OCI-M2 (cell line): ENCODE measurements around the gene BRSK2.
"Not testable (repeated sequence)": the region's sequence is repeated elsewhere in the genome, so short reads cannot be mapped to it uniquely, and the experiment has no call there.

Source experiments
- DNase-seq: peaks from one replicate; lab custom pipeline; 2025; ENCODE audit not compliant: unreplicated experiment; lab: John Stamatoyannopoulos, UW

The BRSK2 gene

GRCh38 chr11:1509626-1510255 is 120.0 kb downstream of the BRSK2 start:
- DNase-seq = no peak

GRCh38 chr11:1510351-1510750 is 120.6 kb downstream of the BRSK2 start:
- DNase-seq = not testable (repeated sequence)

GRCh38 chr11:1510928-1511327 is 121.2 kb downstream of the BRSK2 start:
- no peak for DNase-seq

GRCh38 chr11:1511937-1512496 is 122.3 kb downstream of the BRSK2 start:
- no peak for DNase-seq
